ENCODE results near the gene DES.

DNA sequence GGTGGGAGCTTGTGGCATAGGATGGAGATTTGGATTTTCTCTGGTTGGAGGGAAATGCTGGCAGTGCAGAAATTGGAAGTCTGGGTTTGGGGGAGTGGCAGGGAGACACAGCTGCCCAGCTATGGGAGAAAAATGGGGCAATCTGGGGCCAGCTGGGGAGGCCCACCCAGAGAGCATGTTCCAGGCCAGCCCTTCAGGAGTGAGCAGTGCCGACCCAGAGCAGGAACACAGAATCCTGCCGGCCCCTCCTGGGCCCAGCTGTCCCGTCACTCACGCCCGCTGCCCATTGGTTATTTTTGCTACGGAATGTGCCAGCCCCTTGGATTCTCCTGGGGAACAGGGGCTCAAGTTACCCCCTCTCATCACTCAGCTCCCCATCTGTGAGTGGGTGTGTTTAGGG is 21.3 kb downstream of the DES start:
- TF ChIP-seq POLR2A (IDR thresholded peaks at IDR 0.05; ENCODE audit: low read length) (no peak), GATA1 (IDR thresholded peaks at IDR 0.05; ENCODE audit: low read depth, low read length) (no peak)

Data from erythroblast (primary cell).